GM12892 (cell line): Measurements from ENCODE around the gene FUT8.

ENCODE experiments used
- POLR2A ChIP-seq: IDR thresholded peaks from 2 replicates; pipeline ENCODE4 v1.6.1; 2011; ENCODE audit warnings: low read depth, low read length, control low read depth
- POLR2AphosphoS5 ChIP-seq: IDR thresholded peaks from 2 replicates; pipeline ENCODE4 v1.6.1; 2011; ENCODE audit warnings: low read depth, low read length, control low read depth
- TAF1 ChIP-seq: IDR thresholded peaks from 2 replicates; pipeline ENCODE4 v1.6.1; 2011; ENCODE audit warnings: low read depth, mild to moderate bottlenecking, control low read depth, low read length, borderline replicate concordance

GRCh38 chr14:65566820-65567522 lies 154.4 kb downstream of the FUT8 start:
- no peak for TF ChIP-seq POLR2A
- no peak for TF ChIP-seq POLR2AphosphoS5
- no peak for TF ChIP-seq TAF1
